Measurements from ENCODE around the gene ANKRD55.

ANKRD55 gene

DNA sequence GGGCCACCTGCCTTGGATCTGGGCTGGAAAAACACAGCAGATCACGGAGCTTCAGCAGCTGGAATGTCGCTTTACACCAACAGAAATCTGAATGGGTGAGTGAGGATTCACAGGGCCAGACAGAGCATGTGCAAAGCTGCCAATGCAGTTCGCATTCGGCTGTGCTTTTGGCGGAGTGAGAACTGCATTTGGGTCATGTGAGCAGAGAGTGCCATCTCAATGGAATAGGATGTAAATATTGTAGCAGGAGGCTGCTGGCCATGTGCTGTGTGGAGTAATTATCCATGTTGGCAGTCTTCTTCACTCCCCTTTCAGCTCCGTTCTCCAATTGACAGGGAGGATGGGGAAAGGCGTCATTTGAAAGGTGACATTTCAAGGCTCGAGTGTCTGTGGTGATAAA is at the start of gene ANKRD55:
TSS of gene ANKRD55 (minus strand) at position 101 of the 400 bp plus-strand sequence. CDS start 417 bp downstream, outside the sequence.
- H3K27me3 ChIP-seq (ENCODE audit: insufficient read depth, low read length) = 0 out of 2 replicates have a peak, but pooled peaks cover 7% of the 10 kb centered on the region
- no peaks in the 10 kb centered on the region for H3K36me3 ChIP-seq (ENCODE audit: insufficient read depth, low read length)
- no peaks in the 10 kb centered on the region for H3K4me1 ChIP-seq (ENCODE audit: control insufficient read depth, insufficient read depth, low read length, unreplicated experiment)
- H3K79me2 ChIP-seq (ENCODE audit: control insufficient read depth, insufficient read depth, low read length, unreplicated experiment) = no peaks in the 10 kb centered on the region
- no peak within 1 kb of the TSS for H3K27ac ChIP-seq (ENCODE audit: low read depth, low read length)
- no peak within 1 kb of the TSS for H2AFZ ChIP-seq (ENCODE audit: low read length, unreplicated experiment)
- no peak within 1 kb of the TSS for H3K4me3 ChIP-seq (ENCODE audit: low read depth, low read length)

DNA sequence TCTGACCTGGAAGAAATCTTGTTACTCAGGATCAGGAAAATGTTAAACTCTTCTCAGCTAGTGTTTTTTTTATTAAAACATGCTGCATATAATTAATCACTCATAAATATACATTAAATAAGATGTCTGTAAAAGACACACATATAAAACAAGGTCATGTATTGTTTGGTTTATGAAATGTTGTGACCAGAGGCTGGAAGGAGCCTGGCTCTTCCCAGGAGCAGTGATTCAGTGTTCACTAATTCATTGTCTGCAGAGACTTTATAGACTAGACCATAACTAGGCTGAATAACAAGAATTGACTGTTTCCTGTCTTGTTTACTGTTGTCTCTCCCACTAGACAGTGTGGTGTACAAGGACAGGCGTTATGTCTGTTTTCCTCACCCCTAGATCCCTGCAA is 49.1 kb upstream of the ANKRD55 start:
- no peaks in the 10 kb centered on the region for H3K36me3 ChIP-seq (ENCODE audit: insufficient read depth, low read length)
- no peaks in the 10 kb centered on the region for H3K79me2 ChIP-seq (ENCODE audit: control insufficient read depth, insufficient read depth, low read length, unreplicated experiment)
- H3K27me3 ChIP-seq (ENCODE audit: insufficient read depth, low read length) = no peaks in the 10 kb centered on the region
- no peak overlapping the region for H3K27ac ChIP-seq (ENCODE audit: low read depth, low read length)
- H3K4me3 ChIP-seq (ENCODE audit: low read depth, low read length) = no peak overlapping the region
- no peak overlapping the region for H2AFZ ChIP-seq (ENCODE audit: low read length, unreplicated experiment)
- peaks cover 26% of the 10 kb centered on the region for H3K4me1 ChIP-seq (ENCODE audit: control insufficient read depth, insufficient read depth, low read length, unreplicated experiment)

- H3K4me1 ChIP-seq (ENCODE audit: control insufficient read depth, insufficient read depth, low read length, unreplicated experiment) = peaks cover 26% of the 10 kb centered on the region
- H3K27ac ChIP-seq (ENCODE audit: low read depth, low read length) = no peak overlapping the region
- H3K79me2 ChIP-seq (ENCODE audit: control insufficient read depth, insufficient read depth, low read length, unreplicated experiment) = no peaks in the 10 kb centered on the region
- no peak overlapping the region for H3K4me3 ChIP-seq (ENCODE audit: low read depth, low read length)
- H3K27me3 ChIP-seq (ENCODE audit: insufficient read depth, low read length) = no peaks in the 10 kb centered on the region
- no peaks in the 10 kb centered on the region for H3K36me3 ChIP-seq (ENCODE audit: insufficient read depth, low read length)
- H2AFZ ChIP-seq (ENCODE audit: low read length, unreplicated experiment) = no peak overlapping the region
These were observed 48.5 kb upstream of the ANKRD55 start for GRCh38 chr5:56281489-56282165.

- no peak overlapping the region for H3K4me3 ChIP-seq (ENCODE audit: low read depth, low read length)
- no peaks in the 10 kb centered on the region for H3K79me2 ChIP-seq (ENCODE audit: control insufficient read depth, insufficient read depth, low read length, unreplicated experiment)
- H2AFZ ChIP-seq (ENCODE audit: low read length, unreplicated experiment) = no peak overlapping the region
- peaks cover 26% of the 10 kb centered on the region for H3K4me1 ChIP-seq (ENCODE audit: control insufficient read depth, insufficient read depth, low read length, unreplicated experiment)
- H3K27ac ChIP-seq (ENCODE audit: low read depth, low read length) = no peak overlapping the region
- H3K36me3 ChIP-seq (ENCODE audit: insufficient read depth, low read length) = no peaks in the 10 kb centered on the region
- no peaks in the 10 kb centered on the region for H3K27me3 ChIP-seq (ENCODE audit: insufficient read depth, low read length)
These were observed 46.8 kb upstream of the ANKRD55 start for GRCh38 chr5:56279979-56280378.

DNA sequence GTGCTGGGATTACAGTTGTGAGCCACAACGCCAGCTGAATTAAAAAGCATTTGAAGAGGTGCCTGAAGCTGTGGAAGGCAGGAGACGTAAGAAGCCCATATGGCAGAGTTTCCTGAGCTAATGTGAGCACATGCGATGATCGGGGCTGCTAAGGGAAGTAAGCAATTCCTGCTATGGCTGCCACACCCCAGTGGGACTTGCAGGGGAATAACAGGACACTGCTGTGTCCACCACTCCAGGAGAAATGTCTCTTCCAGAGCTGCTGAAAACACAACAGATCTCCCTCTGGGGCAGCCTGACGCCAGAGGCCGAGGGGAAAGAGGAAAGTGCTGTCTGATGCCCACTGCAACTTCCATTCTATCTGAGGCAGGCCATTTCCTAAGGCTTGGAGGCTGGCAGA is 46.2 kb upstream of the ANKRD55 start:
- no peak overlapping the region for H3K4me3 ChIP-seq (ENCODE audit: low read depth, low read length)
- H2AFZ ChIP-seq (ENCODE audit: low read length, unreplicated experiment) = no peak overlapping the region
- no peaks in the 10 kb centered on the region for H3K36me3 ChIP-seq (ENCODE audit: insufficient read depth, low read length)
- peaks cover 26% of the 10 kb centered on the region for H3K4me1 ChIP-seq (ENCODE audit: control insufficient read depth, insufficient read depth, low read length, unreplicated experiment)
- H3K79me2 ChIP-seq (ENCODE audit: control insufficient read depth, insufficient read depth, low read length, unreplicated experiment) = no peaks in the 10 kb centered on the region
- H3K27me3 ChIP-seq (ENCODE audit: insufficient read depth, low read length) = no peaks in the 10 kb centered on the region
- H3K27ac ChIP-seq (ENCODE audit: low read depth, low read length) = no peak overlapping the region

DNA sequence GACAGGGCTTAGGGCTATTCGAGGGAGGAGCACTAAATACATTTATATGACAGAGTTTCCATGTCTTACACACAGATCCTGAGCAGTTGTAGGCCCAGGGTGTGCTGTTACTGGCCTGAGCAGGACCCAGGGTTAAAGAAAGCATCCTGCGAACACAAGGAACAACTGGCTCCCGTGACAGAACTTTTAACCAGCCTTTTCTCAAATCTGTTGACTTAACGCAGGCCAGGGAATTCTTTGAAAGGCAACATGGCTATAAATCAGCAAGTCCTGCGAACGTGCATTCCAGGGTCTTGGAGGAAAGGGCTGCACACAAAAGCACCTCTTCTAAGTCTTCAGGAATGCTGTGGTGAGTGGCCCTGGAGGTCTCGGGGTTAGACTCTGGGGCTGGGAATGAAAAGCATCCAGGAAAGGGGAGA is 45.2 kb upstream of the ANKRD55 start:
- Histone ChIP-seq H3K27me3 (ENCODE audit: insufficient read depth, low read length) (no peaks in the 10 kb centered on the region), H3K36me3 (ENCODE audit: insufficient read depth, low read length) (no peaks in the 10 kb centered on the region), H3K4me1 (ENCODE audit: control insufficient read depth, insufficient read depth, low read length, unreplicated experiment) (peaks cover 26% of the 10 kb centered on the region), H3K4me3 (ENCODE audit: low read depth, low read length) (no peak overlapping the region), H2AFZ (ENCODE audit: low read length, unreplicated experiment) (peak overlapping the region; percentile 43), H3K79me2 (ENCODE audit: control insufficient read depth, insufficient read depth, low read length, unreplicated experiment) (no peaks in the 10 kb centered on the region), H3K27ac (ENCODE audit: low read depth, low read length) (no peak overlapping the region)

- Histone ChIP-seq H3K27me3 (ENCODE audit: insufficient read depth, low read length) (no peaks in the 10 kb centered on the region), H3K27ac (ENCODE audit: low read depth, low read length) (no peak overlapping the region), H3K79me2 (ENCODE audit: control insufficient read depth, insufficient read depth, low read length, unreplicated experiment) (no peaks in the 10 kb centered on the region), H2AFZ (ENCODE audit: low read length, unreplicated experiment) (no peak overlapping the region), H3K4me1 (ENCODE audit: control insufficient read depth, insufficient read depth, low read length, unreplicated experiment) (peaks cover 26% of the 10 kb centered on the region), H3K36me3 (ENCODE audit: insufficient read depth, low read length) (no peaks in the 10 kb centered on the region), H3K4me3 (ENCODE audit: low read depth, low read length) (no peak overlapping the region)
These were observed 44.4 kb upstream of the ANKRD55 start for GRCh38 chr5:56277573-56277972.

GRCh38 chr5:56273376-56273955 is 40.3 kb upstream of the ANKRD55 start:
- no peaks in the 10 kb centered on the region for H3K36me3 ChIP-seq (ENCODE audit: insufficient read depth, low read length)
- H3K27ac ChIP-seq (ENCODE audit: low read depth, low read length) = no peak overlapping the region

GRCh38 chr5:56272765-56273164 is 39.6 kb upstream of the ANKRD55 start:
- no peaks in the 10 kb centered on the region for H3K27me3 ChIP-seq (ENCODE audit: insufficient read depth, low read length)
- H3K27ac ChIP-seq (ENCODE audit: low read depth, low read length) = no peak overlapping the region
- H3K4me1 ChIP-seq (ENCODE audit: control insufficient read depth, insufficient read depth, low read length, unreplicated experiment) = no peaks in the 10 kb centered on the region
- no peak overlapping the region for H2AFZ ChIP-seq (ENCODE audit: low read length, unreplicated experiment)
- no peaks in the 10 kb centered on the region for H3K36me3 ChIP-seq (ENCODE audit: insufficient read depth, low read length)
- no peak overlapping the region for H3K4me3 ChIP-seq (ENCODE audit: low read depth, low read length)
- H3K79me2 ChIP-seq (ENCODE audit: control insufficient read depth, insufficient read depth, low read length, unreplicated experiment) = no peaks in the 10 kb centered on the region

More at GRCh38 chr5:56273376-56273955, 40.3 kb upstream of the ANKRD55 start:
- peaks cover 5% of the 10 kb centered on the region for H3K4me1 ChIP-seq (ENCODE audit: control insufficient read depth, insufficient read depth, low read length, unreplicated experiment)
- no peak overlapping the region for H3K4me3 ChIP-seq (ENCODE audit: low read depth, low read length)
- no peaks in the 10 kb centered on the region for H3K79me2 ChIP-seq (ENCODE audit: control insufficient read depth, insufficient read depth, low read length, unreplicated experiment)
- no peak overlapping the region for H2AFZ ChIP-seq (ENCODE audit: low read length, unreplicated experiment)
- no peaks in the 10 kb centered on the region for H3K27me3 ChIP-seq (ENCODE audit: insufficient read depth, low read length)

GRCh38 chr5:56270568-56271392 is 37.6 kb upstream of the ANKRD55 start:
- H3K4me1 ChIP-seq (ENCODE audit: control insufficient read depth, insufficient read depth, low read length, unreplicated experiment) = no peaks in the 10 kb centered on the region
- H3K27ac ChIP-seq (ENCODE audit: low read depth, low read length) = no peak overlapping the region
- H3K79me2 ChIP-seq (ENCODE audit: control insufficient read depth, insufficient read depth, low read length, unreplicated experiment) = no peaks in the 10 kb centered on the region
- H3K27me3 ChIP-seq (ENCODE audit: insufficient read depth, low read length) = no peaks in the 10 kb centered on the region
- H2AFZ ChIP-seq (ENCODE audit: low read length, unreplicated experiment) = no peak overlapping the region
- H3K36me3 ChIP-seq (ENCODE audit: insufficient read depth, low read length) = no peaks in the 10 kb centered on the region
- H3K4me3 ChIP-seq (ENCODE audit: low read depth, low read length) = no peak overlapping the region

All from ACC112 (cell line).